NCI-H1930 (cell line): Measurements from ENCODE around the gene TCERG1L.

Experiments used
- DNase-seq, 2 experiments: peaks; one replicate each; lab custom pipeline; 2025; lab: John Stamatoyannopoulos, UW

The TCERG1L gene

DNA sequence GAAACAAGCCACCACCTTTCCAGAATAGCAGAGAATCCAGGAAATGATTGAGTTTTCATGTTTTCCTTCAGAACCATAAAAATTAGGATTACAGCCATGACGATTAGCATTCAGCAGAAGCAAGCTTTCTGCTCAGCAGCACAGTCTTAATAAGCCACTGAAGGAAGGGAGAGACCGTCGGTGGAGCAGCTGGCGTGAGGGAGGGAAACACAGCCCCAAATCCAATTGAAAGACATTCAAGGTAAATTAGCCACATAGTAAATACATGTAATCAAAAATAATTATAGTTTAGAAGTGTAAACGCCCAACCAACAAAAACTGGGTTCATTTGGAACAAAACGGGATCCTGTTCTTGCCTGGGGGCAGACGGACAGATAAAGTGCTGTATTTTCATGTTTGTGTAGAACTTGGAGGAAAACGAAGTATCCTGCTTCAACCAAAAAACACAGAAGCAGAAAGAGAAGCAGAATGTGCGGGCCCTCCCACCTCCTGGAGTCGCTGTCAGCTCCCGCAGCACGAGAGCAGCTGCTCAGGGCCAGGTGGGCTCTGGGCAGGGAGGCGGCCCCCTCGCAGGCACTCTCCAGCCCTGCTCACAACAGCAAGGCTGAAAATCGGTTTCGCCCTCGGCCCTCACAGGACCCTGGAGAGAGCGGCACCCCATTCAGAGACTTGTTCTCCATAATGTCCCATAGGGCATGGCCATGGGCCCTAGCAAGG lies 84.9 kb downstream of the TCERG1L start:
- DNase-seq, result no peak

DNA sequence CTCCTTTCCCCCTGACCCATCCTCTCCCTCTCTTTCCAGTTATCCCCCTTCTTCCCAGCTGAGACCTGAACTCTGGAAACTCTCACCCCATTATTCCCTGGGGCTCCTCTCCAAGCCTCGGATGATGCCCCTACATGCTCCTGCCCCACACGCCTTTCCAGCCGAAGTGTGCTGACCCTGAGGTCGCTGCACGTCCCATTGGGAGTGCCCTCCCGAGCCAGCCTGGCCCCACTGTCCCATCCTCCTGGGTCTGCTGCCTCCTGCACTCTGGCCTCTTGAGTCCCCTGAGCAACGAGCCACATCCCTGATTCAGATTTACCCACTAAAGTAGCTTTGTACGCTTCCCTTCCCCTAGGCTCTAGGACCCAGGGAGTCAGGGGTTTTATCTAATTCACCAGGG lies 87.4 kb downstream of the TCERG1L start:
- no peak for DNase-seq

DNA sequence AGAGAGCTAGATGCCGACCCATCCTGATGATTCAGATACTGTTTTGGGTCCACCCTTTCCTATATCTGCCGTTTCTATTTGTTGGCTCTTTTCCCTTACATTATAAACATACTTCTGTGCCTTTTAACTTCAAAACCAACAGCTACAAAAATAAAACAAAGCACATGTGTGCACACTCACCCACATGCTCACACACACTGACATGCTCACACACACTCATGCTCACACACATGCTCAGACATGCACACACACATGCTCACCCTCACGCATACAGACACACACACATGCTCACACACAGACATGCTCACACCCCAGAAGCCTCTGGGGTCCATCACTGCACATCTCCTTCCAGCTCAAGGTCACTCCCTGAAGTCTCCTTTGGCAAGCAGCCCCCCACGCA lies 88.1 kb downstream of the TCERG1L start:
- no peak for DNase-seq

DNA sequence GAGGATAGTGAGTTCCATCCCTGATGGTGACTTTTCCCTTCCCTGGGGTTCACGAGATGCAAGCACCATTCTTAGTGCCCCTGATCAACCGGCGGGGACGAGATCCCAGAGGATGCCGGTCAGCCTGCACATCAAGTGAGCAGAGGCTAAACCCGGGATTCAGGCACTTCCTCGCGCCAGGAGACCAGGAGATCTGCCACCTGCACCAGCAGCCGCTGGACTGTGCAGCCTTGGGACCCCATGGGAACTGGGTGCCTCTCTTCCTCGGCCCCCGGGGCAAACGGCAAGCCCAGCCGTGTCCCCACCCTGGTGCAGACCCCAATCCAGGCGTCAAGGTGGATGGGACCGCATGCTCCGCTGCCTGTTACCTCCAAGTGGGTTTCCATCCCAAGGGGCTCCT lies 88.5 kb downstream of the TCERG1L start:
- DNase-seq, result no peak

DNA sequence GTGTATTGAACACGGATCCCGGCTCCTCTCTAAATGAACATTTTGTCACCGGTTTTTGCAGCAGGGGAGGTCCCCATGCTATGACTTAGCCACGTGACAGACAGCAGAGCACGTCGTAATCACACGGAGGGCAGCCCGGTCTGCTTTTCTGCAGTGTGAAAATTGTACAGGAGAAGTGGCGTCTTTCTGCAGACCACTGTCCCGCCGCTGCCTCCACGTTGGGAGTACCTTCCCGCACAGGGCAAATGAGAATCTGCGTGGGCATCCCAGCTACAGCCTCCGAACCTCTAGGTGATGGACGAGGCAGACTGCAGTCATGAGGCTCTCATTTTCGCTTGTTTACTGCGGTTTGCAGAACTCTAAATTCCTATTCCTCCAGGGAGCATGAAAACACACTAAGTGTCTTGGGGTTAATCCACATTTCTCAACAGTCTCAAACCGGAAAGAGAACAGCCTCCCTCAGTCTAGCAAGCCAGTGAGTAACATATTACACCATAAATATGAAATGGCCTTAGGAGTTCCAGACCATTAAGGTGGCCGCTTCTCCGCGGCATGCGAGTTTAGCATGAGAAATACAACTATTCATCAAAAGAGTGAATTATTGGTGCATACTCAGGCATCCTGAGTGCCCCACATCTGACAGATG lies 89.8 kb downstream of the TCERG1L start:
- DNase-seq, result no peak

DNA sequence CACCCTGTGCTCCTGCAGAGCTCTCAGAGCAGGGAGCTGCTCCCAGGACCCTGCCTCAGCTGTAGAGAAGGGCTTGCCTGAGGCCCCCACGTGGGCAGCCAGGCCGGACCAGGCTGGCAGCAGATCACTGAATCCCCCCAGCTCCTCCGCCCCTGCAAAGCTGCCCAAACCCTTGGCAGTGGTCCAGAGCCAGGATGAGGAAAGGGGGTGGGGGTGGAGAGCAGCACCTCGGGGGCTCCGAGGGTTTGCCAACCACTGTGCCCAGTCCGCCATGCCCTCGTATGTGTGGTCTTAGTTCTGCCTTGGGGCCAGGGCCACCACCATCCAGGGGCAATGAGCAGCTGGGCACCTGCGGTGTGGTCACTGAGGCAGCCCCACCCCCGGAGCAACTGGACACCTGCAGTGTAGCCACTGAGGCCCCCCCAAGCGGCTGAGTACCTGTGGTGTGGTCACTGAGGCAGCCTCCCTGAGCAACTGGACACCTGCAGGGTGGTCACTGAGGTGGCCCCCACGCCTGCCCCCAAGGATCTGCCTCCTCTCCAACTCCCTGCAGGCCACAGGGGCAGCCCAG lies 90.8 kb downstream of the TCERG1L start:
- no peak for DNase-seq

DNA sequence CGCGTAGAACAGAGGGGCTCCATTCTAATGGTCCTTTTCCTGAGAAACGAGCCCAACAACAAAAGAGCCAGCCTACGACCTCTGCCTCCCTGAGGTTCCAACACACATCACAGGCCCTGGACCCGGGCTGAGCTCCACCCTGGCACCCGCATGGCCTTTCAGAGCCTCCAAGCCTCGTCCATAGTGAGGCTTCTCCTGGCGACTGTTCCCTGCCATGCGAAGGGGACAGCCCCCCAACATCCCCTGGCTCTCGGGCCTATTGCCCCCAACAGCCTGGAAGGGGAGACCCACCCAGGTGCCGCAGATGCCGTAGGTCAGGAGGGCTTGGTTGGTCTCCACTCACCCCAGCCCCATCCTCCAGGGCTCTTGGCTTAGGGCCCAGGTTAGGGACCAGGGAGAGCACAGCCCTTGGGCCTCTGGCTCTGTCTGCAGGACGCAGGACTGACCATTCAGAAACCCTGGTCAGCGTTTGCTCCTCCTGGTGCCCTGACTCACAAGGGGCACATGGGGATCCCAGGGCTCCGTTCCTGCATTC lies 91.5 kb downstream of the TCERG1L start:
- DNase-seq, result no peak

GRCh38 chr10:131219584-131219886 lies 92.0 kb downstream of the TCERG1L start:
- no peak for DNase-seq

- no peak for DNase-seq
These were observed 92.5 kb downstream of the TCERG1L start for GRCh38 chr10:131218811-131219583.

- DNase-seq, result no peak
These were observed 94.8 kb downstream of the TCERG1L start for GRCh38 chr10:131216681-131217230.

DNA sequence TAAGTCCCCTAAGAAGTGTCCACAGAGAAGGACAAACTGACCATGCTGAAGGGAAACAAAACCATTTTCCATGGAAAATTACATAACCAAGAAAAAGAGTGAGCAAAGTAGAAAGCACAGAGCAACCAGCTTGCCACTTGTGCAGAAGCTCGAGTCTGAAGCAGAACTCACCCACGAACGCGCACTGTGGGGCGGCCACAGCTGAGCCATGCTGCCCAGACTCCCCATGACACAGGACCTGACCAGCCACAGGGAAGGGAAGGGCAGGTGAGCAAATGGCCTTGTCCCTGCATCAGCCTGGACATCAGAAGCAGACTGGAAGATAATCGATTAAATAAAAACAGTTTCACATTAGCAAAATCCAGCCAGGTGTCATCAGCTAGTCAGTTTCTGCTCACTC lies 95.7 kb downstream of the TCERG1L start:
- DNase-seq, result no peak

- DNase-seq, result no peak
These were observed 96.8 kb downstream of the TCERG1L start for GRCh38 chr10:131214521-131215244.

GRCh38 chr10:131213741-131214505 lies 97.6 kb downstream of the TCERG1L start:
- no peak for DNase-seq

DNA sequence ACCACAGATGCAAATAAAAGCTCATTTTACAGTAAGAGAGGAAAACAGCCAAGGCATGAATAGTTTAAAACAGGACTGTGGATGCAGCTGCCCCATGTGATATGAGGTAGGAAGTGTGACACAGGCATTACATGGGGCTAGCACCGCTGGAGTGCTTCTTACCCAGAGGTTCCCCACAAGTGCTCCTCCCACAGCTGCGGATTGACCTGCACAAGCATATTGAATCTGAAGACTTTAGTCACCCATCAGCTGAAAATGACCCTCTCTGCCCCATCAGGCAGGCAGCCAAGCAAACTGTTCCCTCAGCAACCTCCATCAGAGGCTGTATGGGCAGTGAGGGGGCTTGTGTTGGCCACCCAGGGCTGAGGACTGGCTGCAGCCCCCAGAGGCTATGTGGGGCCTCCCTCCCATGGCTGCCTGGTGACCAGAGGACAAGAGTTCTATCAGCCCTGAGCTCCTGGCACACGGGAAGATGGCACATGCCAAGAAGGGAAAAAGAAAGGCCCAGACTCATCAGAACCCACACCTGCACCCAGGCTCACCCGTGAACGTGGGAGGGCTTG lies 98.7 kb downstream of the TCERG1L start:
- no peak for DNase-seq

- DNase-seq, result no peak
These were observed 99.4 kb downstream of the TCERG1L start for GRCh38 chr10:131211965-131212619.

DNA sequence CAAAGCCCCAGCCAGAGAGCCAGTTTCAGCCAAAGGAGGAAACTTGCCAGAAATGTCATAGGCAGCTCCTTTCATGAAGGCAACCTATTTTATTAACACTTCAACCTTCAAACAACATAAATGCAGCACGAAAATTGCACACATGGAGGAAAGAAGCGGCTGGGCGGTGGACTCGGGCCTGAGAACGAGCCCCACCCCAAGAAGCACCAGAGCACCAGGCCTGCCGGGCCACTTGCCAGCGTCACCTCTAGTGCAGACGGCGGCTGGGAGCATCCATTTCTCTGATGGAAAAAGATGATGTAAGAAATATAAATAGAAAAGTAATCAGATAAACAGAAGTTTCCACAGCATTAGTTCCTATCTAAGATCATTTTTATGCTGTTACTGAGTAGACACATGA lies 100.0 kb downstream of the TCERG1L start:
- DNase-seq, result no peak

GRCh38 chr10:131211146-131211545 lies 100.4 kb downstream of the TCERG1L start:
- DNase-seq, result no peak

GRCh38 chr10:131210181-131210580 lies 101.3 kb downstream of the TCERG1L start:
- no peak for DNase-seq

DNA sequence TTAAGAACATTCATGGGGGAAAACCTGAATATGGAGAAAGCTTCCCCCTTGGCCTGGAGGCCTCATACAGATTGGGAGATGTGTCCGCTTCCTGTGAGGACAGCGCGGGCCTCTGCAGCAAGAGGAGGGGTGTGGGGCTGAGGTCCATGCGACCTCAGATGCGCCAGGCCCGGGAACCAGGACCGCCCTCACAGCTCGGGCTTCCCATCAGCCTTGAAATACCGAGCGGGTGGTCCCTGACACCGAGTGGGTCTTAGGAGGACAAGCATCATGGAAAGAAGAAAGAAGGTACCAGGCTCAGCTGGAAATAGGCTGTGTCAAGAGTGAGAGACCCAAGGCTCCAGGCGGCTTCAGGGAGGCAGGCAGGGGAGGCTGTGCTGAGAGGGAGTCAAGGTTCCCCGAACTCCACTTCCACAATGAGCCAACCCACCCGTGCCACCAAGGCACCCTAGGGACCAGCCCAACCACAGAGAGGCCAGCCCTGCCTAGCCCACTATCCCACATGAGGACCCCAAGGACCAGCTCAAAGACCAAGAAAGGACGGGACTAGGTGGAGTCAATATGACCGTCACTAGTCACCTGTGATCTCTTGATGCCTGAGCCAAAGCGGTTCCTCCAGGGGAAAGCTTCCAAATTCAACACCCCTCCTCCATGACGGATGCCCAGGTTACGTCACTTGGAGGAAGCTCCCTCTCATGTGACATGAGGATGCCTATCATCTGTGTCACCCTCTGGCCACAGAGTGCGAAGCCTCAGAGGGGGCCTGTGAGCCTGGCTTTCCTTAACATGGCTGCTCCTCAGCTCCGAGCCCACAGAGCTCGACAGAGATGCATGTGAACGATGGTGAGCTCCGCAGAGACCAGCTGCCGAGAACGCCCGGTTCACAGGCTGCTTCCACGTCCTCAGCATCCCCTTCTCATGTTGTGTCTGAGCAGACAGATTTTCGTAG lies 103.7 kb downstream of the TCERG1L start:
- no peak for DNase-seq
